HG03103 (cell line): ENCODE measurements around the gene ENG.

ENCODE experiments used
- ATAC-seq: cut with Tn5 transposase; IDR thresholded peaks from one replicate; pipeline ENCODE4 v1.9.1; 2021; ENCODE audit warnings: low read depth; ENCODE audit not compliant: unreplicated experiment

ENG gene

DNA sequence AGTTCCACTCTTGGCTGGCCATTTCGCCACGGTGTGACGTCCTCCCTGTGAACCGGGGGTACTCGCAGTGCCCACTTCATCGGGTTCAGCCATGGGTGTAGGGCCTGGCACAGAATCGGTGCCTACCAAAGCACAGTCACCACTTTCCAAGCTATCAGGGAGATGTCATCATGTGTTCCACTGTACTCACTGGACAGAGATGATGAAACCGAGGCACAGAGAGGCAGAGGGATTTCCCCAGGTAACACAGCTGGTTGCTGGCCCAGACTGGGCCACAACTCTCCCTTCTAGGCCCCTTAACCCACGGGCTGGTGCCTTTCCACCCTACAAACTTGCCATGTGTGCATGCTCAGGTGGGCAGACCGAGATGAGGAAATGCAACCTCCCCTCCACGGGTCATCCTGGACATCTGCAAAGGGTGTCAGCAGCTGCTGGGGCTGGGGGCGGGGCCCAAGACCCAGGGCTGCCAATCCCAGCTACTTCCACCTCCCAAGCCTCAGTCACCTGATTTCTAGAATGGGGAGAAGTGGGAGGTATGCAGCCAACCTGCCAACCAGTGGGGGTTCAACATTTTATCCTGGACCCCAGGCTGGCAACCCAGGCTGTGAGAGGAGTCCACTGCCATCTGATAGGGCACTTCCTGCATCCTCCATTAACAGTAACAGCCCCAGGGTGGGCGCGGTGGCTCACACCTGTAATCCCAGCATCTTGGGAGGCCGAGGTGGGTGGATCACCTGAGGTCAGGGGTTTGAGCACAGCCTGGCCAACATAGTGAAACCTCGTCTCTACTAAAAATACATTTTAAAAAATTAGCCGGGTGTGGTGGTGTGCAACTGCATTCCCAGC, 75.1 kb downstream of the ENG start:
- ATAC-seq = no peak

- ATAC-seq = no peak
Measured at GRCh38 chr9:127778280-127779135, 76.0 kb downstream of the ENG start, which contains the start of gene SH2D3C. SH2D3C (minus strand) TSS chr9:127778666; CDS start chr9:127778627, 39 bp downstream.

DNA sequence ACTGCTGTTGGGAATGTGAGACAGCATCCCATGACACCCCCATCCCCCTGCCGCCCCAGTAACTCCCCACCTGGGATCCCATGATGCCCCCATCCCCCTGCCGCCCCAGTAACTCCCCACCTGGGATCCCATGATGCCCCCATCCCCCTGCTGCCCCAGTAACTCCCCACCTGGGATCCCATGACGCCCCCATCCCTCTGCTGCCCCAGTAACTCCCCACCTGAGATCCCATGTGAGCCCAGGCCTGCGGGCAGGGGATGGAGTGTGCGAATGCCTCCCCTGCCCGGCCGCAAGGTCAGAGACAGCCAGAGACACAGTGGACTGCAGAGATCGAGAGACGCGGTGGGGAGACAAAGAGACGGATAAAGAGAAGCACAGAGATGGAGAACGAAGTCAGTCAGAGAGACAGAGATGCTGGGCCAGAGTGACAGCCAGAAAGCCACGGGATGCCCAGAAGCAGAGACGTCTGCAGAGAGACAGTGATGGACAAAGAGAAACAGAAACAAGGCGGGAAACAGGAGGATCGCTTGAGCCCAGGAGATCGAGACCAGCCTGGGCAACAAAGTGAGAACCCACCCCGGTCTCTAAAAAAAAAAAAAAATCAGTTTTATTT, 77.0 kb downstream of the ENG start:
- ATAC-seq = no peak

DNA sequence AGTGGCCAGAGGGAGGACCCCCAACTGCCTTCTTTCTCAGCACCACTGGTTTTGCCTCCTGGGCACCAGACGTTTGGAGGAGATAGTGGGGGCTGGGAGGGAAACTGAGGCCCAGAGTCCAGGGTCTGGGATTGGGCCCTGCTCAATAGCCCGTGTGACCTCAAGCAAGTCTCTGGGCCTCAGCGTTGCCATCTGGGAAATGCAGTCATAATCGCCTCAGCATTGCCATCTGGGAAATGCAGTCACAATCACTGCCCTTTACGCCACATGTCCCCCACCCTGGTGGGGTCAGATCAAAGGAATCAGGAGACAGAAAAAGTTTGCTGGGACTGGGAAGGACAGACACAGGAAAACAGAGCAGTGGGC, 77.6 kb downstream of the ENG start:
- no peak for ATAC-seq

- no peak for ATAC-seq
Measured at GRCh38 chr9:127776195-127776923, 78.1 kb downstream of the ENG start.

DNA sequence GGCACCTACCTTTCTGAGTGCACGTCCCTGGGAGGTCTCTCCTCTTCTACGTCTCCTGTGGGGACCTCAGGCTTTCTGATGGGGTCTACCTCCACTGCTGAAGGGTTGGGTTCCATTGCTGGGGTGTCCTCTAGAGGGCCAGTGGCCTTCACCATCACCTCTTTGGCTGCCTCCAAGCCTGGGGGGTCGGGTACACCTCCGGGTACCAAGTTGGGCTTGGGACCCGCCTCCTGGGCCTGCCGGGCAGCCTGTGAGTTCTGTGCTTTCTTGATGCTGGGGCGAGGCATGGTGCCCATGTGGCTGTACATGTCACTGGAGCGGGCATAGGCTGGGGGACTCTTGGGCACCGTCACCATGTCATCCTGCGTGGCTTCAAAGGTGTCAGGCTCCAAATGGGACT, 80.5 kb downstream of the ENG start:
- no peak for ATAC-seq

GRCh38 chr9:127773272-127773671, 81.2 kb downstream of the ENG start:
- ATAC-seq = no peak

- ATAC-seq = no peak
Measured at GRCh38 chr9:127772603-127773002, 81.9 kb downstream of the ENG start.

- ATAC-seq = no peak
Measured at GRCh38 chr9:127771570-127772189, 82.8 kb downstream of the ENG start.

- peak; percentile 86 for ATAC-seq
Measured at GRCh38 chr9:127770905-127771569, 83.4 kb downstream of the ENG start.

DNA sequence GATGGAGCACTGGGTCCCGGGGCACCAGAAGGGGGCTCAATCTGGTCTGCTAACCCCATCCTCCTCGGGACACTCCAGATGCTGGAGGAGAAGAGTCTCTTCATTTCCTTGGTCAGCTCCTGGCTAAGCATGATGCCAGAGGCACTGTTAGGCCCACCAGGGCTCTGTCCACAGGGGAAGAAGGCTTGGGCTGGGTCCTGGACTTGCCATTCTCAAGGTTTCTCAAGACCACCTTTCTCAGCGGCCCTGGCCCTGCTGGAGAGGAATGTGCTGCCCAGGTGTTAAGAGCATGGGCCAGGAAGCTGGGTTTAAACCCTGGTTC, 83.9 kb downstream of the ENG start:
- ATAC-seq = no peak

GRCh38 chr9:127769929-127770582, 84.4 kb downstream of the ENG start:
- ATAC-seq = no peak

GRCh38 chr9:127769101-127769500, 85.4 kb downstream of the ENG start:
- ATAC-seq = no peak

DNA sequence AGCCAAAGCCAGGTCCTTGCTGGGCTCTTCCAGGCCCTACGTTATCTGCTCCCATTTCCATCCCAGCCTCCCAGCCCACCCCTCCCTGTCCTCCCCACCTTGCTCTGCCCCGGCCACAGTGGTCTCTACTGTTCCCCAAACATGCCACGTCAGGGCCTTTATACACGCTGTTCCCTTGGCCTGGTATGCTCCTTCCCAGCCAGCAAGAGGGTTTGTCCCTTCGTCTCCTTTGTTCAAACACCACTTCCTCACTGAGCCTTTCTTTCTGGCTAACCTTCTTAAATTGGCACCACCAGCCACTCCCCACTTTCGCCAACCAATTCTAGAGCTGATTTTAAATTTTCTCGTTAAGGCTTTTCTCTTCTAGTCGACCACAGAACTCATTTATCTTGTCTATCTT, 85.8 kb downstream of the ENG start:
- ATAC-seq = no peak

DNA sequence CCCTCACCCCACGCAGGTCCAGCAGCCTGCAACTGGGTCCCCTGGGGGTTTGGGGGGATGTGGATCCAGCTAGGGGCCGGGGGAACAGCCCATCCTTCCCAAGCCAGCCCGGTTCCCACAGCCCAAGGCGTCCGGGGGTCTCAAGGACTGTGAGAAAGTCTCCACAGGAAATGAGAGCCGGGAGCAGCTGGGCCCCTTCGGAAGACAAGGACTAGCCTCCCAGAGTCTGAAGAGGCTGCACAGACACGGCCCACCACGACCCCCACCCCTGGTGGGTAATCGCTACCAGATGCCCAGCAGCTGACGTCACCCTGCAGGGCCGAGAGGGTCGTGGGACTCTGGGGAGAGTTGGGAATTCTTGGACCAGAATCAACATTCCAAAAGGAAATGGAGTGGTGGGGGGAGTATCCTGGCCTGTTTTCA, 86.5 kb downstream of the ENG start:
- ATAC-seq = no peak

- no peak for ATAC-seq
Measured at GRCh38 chr9:127767410-127767809, 87.0 kb downstream of the ENG start.

DNA sequence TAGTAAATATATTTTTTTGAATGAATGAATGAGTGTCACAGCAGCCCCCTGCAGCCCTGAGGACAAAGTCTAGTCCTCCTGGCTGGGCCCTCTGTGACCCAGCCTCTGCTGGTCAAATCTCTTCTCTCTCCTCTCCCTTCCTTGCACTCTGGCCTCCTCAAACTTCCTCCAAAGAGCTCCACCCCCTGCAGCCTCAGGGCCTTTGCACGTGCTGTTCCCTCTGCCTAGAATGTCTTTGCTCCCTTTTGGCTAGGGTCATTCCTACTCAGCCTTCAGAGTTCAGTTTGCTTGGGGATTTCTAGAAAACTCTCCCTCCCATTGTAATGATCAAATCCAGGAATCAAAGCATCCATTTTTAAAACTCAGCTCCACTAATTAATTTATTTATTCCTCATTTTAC, 89.0 kb downstream of the ENG start:
- ATAC-seq = no peak
